Stimulated activated CD8-positive, alpha-beta memory T cell treated with anti-CD3 and anti-CD28 coated beads, Interleukin-15, amount 100 ng/mL, for 48 hours (primary cell): ENCODE measurements around the gene ERMN.
"Not testable (repeated sequence)": the region's sequence is repeated elsewhere in the genome, so short reads cannot be mapped to it uniquely, and the experiment has no call there.

ENCODE experiments used
- DNase-seq, 2 donors: peaks; one replicate each; pipeline ENCODE4 v3.0.0-alpha.2; 2020; ENCODE audit warnings: low read depth in 2 of 2

Gene ERMN

DNA sequence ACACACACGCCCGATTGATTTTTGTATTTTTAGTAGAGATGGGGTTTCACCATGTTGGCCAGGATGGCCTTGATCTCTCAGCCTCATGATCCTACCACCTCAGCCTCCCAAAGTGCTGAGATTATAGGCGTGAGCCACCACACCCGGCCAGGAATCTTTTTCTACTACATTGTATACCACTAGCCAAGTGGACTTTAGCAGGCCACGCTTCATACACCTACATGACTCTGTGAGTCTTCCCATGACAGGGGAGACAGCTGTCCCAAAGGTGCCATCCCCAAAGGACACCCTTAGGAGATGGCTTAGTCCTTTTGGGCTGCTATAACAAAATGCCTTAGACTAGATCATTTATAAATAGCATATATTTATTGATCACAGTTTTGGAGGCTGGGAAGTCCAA lies 32.8 kb downstream of the ERMN start:
- DNase-seq: no peak

GRCh38 chr2:157291018-157291417 lies 34.6 kb downstream of the ERMN start:
- no peak for DNase-seq

GRCh38 chr2:157290525-157290924 lies 35.1 kb downstream of the ERMN start:
- DNase-seq: no peak

DNA sequence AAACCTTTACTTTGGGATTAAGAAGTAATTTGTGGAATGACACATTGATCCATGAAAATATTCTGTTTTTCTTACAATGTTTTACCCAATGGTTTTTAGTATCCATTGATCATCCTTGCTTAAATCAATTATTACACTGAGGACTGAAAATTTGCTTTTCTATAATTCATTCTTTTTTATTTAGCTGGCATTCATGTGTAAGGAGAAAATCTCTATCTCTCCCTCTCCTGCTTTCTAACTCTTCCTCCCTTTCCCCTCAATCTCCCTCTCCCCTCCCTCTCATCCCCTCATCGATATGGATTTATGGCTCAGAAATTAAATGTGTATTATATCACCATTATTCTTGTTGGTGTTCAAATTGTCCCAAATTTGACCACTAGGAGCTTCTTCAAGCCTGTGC lies 38.5 kb downstream of the ERMN start:
- DNase-seq: no peak

DNA sequence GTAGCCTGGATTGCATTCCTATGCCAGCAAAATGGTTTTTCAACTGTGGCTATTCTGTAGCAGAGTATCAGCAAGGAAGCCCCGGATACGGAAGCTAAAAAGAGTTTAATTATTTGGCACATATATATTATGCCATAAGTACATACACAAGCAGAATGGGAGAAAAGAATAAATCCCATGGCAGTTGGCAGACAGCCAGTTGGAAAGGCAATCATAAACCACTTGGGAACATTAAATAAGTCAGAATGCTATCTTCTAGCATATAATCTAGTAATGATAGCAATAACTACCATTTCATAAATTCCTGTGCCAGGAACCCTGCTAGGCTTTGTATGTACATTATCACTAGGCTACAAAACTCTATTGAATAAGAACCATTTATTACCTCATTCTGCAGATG lies 42.2 kb downstream of the ERMN start:
- DNase-seq: no peak

DNA sequence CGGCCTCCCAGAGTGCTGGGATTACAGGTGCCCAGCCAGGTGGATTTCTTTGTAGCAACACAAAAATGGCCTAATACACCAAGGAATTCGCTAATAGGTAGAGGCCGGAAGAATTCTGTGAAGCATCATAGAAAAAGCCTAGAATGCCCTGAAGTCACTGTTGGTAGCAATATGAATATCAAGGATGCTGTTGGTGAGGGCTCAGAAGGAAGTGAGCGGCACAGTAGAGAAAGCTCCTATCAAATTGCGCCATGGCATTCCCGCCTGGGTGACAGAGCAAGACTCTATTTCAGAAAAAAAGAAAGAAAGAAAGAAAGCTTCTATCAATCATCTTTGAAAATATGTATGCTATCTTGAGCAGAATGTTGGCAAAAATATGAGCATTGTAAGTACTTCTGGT lies 44.3 kb downstream of the ERMN start:
- DNase-seq: no peak

GRCh38 chr2:157279311-157279710 lies 46.3 kb downstream of the ERMN start:
- DNase-seq: not testable (repeated sequence)

- DNase-seq: no peak
These were observed 53.9 kb downstream of the ERMN start for GRCh38 chr2:157271590-157272203.

DNA sequence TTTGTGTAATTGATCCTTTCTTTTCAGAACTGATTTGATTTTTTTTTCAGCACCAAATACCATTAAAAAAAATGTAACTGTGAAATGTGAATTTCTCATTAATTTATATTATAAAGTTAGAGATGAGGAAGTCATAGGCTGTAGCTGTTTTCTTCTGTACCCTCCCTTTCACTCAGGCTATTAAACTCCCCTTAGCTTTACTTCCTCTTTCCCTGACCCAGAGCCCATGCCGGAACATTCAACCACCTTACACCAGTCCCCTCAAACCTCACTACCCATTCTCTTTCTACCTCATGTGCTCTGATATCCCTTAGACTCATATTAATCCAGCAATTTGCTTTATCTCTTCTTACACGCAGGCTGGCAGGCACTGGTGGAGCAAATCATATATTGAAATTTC lies 55.7 kb downstream of the ERMN start:
- no peak for DNase-seq

- DNase-seq: no peak
These were observed 56.6 kb downstream of the ERMN start for GRCh38 chr2:157269060-157269459.
